ENCODE data around the gene SHISA9.

- TF ChIP-seq, protein P1, sequence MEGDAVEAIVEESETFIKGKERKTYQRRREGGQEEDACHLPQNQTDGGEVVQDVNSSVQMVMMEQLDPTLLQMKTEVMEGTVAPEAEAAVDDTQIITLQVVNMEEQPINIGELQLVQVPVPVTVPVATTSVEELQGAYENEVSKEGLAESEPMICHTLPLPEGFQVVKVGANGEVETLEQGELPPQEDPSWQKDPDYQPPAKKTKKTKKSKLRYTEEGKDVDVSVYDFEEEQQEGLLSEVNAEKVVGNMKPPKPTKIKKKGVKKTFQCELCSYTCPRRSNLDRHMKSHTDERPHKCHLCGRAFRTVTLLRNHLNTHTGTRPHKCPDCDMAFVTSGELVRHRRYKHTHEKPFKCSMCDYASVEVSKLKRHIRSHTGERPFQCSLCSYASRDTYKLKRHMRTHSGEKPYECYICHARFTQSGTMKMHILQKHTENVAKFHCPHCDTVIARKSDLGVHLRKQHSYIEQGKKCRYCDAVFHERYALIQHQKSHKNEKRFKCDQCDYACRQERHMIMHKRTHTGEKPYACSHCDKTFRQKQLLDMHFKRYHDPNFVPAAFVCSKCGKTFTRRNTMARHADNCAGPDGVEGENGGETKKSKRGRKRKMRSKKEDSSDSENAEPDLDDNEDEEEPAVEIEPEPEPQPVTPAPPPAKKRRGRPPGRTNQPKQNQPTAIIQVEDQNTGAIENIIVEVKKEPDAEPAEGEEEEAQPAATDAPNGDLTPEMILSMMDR (IDR thresholded peaks at IDR 0.05), result no peak
- no peak for TF ChIP-seq ZFX (IDR thresholded peaks at IDR 0.05; ENCODE audit: borderline replicate concordance)
Measured at GRCh38 chr16:13229039-13229438, 327.6 kb downstream of the SHISA9 start.

All from 22Rv1 (cell line).